Right ventricle myocardium inferior (tissue), 1 donor: ENCODE data around the gene MPI. TPM values are rescaled to one million over a fixed set of nuclear protein-coding genes. Genes with fewer than 3 reads are reported as not detected.
A peak's percentile ranks its signal among the peaks of the same experiment; 100 is the strongest.
"Not testable (repeated sequence)": the region's sequence is repeated elsewhere in the genome, so short reads cannot be mapped to it uniquely, and the experiment has no call there.

Experiments
- ATAC-seq: fragments of 200-7000 bp; cut with Tn5 transposase; one replicate; pipeline ENCODE4 v1.9.1; 2020; ENCODE audit warnings: mild to moderate bottlenecking, moderate library complexity
- DNase-seq: peaks from one replicate; pipeline ENCODE4 v3.0.0; 2021; ENCODE audit errors: missing footprints
- intact Hi-C: fragments of 100-400 bp; cut with DNase I; formaldehyde crosslinking; loops from one replicate; pipeline ENCODE4 v1.11.0; 2022
- total RNA-seq: library from RNA; stranded (reverse); fragmentation: NEBNext Ultra II Directional; extraction: Animal tissue kit (Norgen Biotek cat#: 25700); gene quantifications from one replicate; pipeline ENCODE4 v1.2.1, GENCODE V29; 2021
- donor health status: DM: no; HTN: yes; CAD: no; lungs with severe emphysema.

MPI gene
- total RNA-seq, 1 donor from 2014 or later, result 60.8 TPM

DNA sequence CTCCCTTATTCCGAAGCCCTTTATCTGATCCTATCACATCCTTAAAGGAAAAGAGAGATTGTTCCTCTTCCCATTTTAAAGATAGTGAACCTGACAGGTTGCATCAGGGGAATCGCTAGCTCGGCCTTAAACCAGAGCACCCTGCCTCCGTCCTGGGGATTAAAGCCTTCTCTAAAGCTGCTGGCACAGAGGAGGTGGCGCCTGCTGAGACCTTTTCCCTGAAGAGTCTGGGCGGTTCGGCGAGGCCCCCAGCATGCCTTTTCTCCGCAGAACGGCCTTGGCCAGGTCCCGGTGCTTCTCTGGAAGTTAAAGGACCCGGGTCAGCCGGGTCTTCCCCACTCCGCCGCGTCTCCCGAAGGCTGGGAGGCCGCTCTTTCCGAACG lies 16.2 kb downstream of the MPI start:
- intact Hi-C loops, result loop anchor here (2.0 kb wide), 2 partner anchors 31 to 63 kb away; partner anchors contain the start of gene ULK3
- ATAC-seq (peak; percentile 4), DNase-seq (peak; percentile 77)

GRCh38 chr15:74906450-74907162 lies 16.8 kb downstream of the MPI start, which contains the start of gene FAM219B:
FAM219B (minus strand) TSS chr15:74906851; CDS start chr15:74906800, 51 bp downstream.
- ATAC-seq, result peak; percentile 94
- intact Hi-C loops, result loop anchor here (2.0 kb wide), 2 partner anchors 30 to 64 kb away; partner anchors contain the start of gene ULK3
- DNase-seq, result peak; percentile 98

DNA sequence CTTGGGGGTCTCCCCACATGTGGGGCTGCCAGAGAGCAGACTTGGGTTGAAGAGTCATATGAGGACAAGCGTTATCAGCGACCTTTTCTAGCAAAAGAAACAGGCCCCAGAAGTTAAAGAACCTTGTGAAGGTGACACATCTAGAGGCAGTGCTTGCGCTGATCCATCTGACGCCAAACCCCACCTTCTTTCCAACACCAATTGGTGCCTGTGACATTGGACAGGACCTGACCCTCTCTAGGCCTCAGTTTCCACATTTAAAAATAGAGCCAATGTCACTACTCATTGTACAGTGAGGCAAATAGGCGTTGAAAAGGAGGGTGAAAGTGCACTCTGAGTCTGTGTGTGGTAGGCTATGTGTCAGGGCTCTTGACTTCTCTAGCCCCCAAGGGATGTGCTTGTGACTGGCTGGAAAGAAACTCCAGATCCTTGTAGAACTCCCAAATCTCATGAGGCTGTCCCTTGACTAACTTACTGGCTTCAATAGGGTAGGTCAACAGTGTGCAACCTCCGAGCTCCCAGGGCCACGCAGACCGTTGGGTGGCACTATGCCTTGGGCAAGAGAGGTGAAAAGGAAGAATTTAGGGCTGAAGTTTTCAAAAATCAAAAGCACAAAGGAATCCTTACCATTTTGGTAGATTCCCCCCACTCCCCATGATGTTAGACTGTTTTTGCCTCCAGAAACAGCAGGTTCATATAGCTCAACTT lies 17.5 kb downstream of the MPI start:
- no peak for DNase-seq
- ATAC-seq, result peak; percentile 72
- intact Hi-C loops, result loop anchor here (2.0 kb wide), 2 partner anchors 29 to 65 kb away; partner anchors contain the start of gene ULK3

DNA sequence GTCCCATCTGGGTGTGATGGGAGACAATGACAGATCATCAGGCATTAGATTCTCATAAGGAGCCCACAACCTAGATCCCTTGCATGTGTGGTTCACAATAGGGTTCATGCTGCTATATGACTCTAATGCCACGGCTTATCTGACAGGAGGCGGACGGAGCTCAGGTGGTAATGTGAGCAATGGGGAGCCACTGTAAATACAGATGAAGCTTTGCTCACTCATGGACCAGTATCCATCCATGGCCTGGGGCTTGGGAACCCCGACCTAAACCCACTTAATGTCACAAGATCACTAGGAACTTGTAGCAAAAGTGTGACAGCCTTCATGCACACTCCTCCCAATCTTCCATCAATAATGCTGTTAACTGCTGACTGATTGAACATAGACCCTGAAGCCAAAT lies 18.8 kb downstream of the MPI start:
- ATAC-seq (no peak), DNase-seq (no peak)
- intact Hi-C loops, result no loop called here

- DNase-seq (no peak), ATAC-seq (no peak)
- intact Hi-C loops, result no loop called here
Observed at GRCh38 chr15:74913041-74913440, 23.2 kb downstream of the MPI start.

GRCh38 chr15:74913799-74914198 lies 24.0 kb downstream of the MPI start:
- DNase-seq, ATAC-seq, intact Hi-C loops: not testable (repeated sequence)

GRCh38 chr15:74917676-74918075 lies 27.8 kb downstream of the MPI start:
- no peak for ATAC-seq
- intact Hi-C loops, result no loop called here
- DNase-seq, result no peak

GRCh38 chr15:74920456-74920855 lies 30.6 kb downstream of the MPI start:
- ATAC-seq (no peak), DNase-seq (no peak)
- intact Hi-C loops, result no loop called here

- DNase-seq (no peak), ATAC-seq (no peak)
- intact Hi-C loops, result no loop called here
Observed at GRCh38 chr15:74924525-74924924, 34.7 kb downstream of the MPI start.

- DNase-seq (no peak), ATAC-seq (no peak)
- intact Hi-C loops, result no loop called here
Observed at GRCh38 chr15:74928771-74929198, 38.9 kb downstream of the MPI start.

DNA sequence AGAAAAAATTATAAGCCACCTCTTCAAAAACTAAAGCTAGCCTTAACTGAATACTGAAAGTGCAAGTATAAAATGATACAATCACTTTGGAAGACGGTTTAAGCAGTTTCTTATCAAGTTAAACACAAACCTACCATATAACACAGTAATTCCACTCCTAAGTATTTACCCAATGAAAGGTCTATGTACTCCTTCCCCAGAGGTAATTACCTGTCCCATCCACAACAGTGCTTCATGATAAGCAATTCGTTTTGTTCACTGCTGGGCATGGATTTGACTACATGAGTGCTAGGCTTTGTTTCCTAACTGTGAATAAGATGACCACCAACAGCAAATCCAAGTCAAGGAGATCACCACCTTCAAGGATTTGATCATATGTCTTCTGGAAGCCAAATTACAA lies 43.7 kb downstream of the MPI start:
- intact Hi-C loops, result no loop called here
- ATAC-seq (no peak), DNase-seq (no peak)

DNA sequence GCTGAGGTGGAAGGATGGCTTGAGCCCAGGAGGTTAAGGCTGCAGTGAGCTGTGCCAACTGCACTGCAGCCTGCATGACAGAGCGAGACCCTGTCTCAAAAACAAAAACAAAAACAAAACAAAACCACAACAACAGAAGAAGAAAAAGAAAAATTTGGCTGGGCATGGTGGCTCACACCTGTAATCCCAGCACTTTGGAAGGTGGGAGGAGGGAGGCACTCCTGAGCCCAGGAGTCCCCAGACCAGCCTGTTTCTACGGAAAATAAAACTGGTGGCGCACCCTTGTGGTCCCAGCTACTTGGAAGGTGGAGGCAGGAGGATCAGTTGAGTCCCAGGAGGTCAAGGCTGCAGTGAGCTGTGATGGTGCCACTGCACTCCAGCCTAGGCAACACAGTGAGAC lies 45.4 kb downstream of the MPI start:
- intact Hi-C loops, ATAC-seq: not testable (repeated sequence)

DNA sequence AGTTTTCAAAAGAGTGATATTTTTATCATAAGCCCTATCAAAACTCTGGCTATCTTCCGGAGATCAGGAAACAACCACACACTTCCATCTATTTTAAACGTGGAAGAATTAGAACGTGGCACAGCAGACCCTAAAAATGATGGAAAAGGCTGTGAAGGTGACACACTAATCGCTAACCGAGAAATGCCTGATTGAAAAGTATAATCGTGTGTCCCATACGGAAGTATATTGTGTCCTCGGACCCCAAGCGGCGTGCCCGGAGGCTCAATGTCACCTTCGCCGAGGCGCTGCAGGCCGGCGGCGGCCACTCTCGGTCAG lies 47.4 kb downstream of the MPI start:
- DNase-seq (no peak), ATAC-seq (peak; percentile 45)
- intact Hi-C loops, result loop anchor here (2.0 kb wide), 1 partner anchor 30 kb away; the partner anchor contains the start of gene FAM219B

More for the DNA sequence above, 45.4 kb downstream of the MPI start:
- DNase-seq, result not testable (repeated sequence)

- DNase-seq (peak; percentile 97), ATAC-seq (peak; percentile 99)
- intact Hi-C loops, result loop anchor here (2.0 kb wide), 1 partner anchor 31 kb away; the partner anchor contains the start of gene FAM219B
Observed at GRCh38 chr15:74937590-74938371, 47.9 kb downstream of the MPI start, which contains the start of gene COX5A. COX5A (minus strand) TSS chr15:74938073; CDS start chr15:74938014, 59 bp downstream.

GRCh38 chr15:74950078-74950908 lies 60.5 kb downstream of the MPI start:
- intact Hi-C loops, result loop anchor here (1.0 to 5.0 kb wide), 2 partner anchors 179 to 313 kb away; no protein-coding TSS in a partner anchor
- DNase-seq, result no peak
- peak; percentile 65 for ATAC-seq

DNA sequence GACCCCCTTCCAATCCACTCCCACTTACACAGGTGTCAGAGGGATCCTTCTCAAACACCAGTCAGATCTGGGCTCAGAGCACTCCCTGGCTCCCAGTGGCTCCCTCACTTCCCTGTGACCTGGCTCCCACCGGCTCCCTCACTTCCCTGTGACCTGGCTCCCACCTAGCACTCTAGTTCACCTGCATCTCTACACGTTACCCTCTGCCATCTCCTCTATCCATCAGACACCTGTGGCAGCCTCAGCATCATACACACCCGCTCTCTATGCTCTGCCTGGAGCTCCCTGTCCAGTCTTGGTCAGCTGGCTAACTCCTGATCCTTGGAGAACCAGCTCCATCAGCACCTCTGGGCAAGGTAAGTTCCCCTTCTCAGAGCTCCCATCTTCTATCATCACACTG lies 61.2 kb downstream of the MPI start:
- DNase-seq, result no peak
- intact Hi-C loops, result loop anchor here (5.0 kb wide), 1 partner anchor 314 kb away; no protein-coding TSS in a partner anchor
- no peak for ATAC-seq
